ENCODE results near the gene C6orf62. TPM values are rescaled to one million over a fixed set of nuclear protein-coding genes. Genes with fewer than 3 reads are reported as not detected.

Gene C6orf62
- total and polyA plus RNA-seq, 2 donors (not counting 1 experiment from before 2014, with no cell fraction given) = 69.2 to 143 TPM

DNA sequence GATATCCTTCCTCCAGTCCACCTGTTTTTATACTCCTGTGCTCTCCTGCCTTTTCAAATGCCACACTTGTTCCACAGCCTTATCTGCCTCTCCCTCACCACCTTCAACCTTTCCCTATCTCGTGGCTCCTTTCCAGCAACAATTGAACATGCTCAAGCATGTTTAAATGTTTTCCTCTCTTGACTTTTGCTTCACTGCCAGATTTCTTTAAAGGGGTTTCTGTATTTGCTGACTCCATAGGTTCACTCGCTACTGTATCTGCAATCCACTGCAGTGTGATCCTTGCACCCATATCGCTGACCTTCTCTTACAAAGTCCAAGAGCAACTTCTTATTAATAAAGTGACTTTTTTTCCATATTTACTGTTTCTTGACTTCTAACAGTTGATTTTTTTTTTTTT, 44.6 kb upstream of the C6orf62 start:
- CTCF ChIA-PET = interaction anchor here (0.8 to 5.8 kb wide), 2 partner anchors 181 to 333 kb away, joined by 3 to 68 read pairs; no protein-coding TSS in a partner anchor
- no peaks in the 10 kb centered on the region for H4K20me1 ChIP-seq (ENCODE audit: control insufficient read depth, insufficient read depth, low read length, poor library complexity, severe bottlenecking)
- peaks cover 0 to 6% (median 0%) of the 10 kb centered on the region in 3 donors for H3K9me3 ChIP-seq (ENCODE audit: control extremely low read depth in 1 of 3, control insufficient read depth in 2 of 3, insufficient read depth in 1 of 3, low read length in 2 of 3)
- H2AFZ ChIP-seq (ENCODE audit: insufficient read depth, low read depth, low read length, poor library complexity, severe bottlenecking) = no peak overlapping the region
- H3K36me3 ChIP-seq (replicated peaks in 1 of 2; ENCODE audit: control extremely low read depth in 1 of 2, control insufficient read depth in 1 of 2, extremely low read depth in 1 of 2, insufficient read depth in 2 of 2, low read length in 1 of 2) = no peaks in the 10 kb centered on the region
- intact Hi-C loops (cut with micrococcal nuclease) = no loop called here
- no peak for TF ChIP-seq EZH2 (IDR thresholded peaks at IDR 0.05; ENCODE audit: borderline replicate concordance, insufficient read depth, low read depth, low read length, poor library complexity, severe bottlenecking)
- TF ChIP-seq, protein P1, sequence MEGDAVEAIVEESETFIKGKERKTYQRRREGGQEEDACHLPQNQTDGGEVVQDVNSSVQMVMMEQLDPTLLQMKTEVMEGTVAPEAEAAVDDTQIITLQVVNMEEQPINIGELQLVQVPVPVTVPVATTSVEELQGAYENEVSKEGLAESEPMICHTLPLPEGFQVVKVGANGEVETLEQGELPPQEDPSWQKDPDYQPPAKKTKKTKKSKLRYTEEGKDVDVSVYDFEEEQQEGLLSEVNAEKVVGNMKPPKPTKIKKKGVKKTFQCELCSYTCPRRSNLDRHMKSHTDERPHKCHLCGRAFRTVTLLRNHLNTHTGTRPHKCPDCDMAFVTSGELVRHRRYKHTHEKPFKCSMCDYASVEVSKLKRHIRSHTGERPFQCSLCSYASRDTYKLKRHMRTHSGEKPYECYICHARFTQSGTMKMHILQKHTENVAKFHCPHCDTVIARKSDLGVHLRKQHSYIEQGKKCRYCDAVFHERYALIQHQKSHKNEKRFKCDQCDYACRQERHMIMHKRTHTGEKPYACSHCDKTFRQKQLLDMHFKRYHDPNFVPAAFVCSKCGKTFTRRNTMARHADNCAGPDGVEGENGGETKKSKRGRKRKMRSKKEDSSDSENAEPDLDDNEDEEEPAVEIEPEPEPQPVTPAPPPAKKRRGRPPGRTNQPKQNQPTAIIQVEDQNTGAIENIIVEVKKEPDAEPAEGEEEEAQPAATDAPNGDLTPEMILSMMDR (IDR thresholded peaks at IDR 0.05) = no peak
- Mint-ChIP-seq H3K27me3 (no peaks in the 10 kb centered on the region), H3K27ac (no peak overlapping the region), H3K4me1 (peaks cover 4% of the 10 kb centered on the region), H3K4me3 (no peak overlapping the region), H3K9me3 (ENCODE audit: insufficient read depth) (no peaks in the 10 kb centered on the region)
- H3K4me3 ChIP-seq (ENCODE audit: control extremely low read depth in 1 of 5, extremely low read depth in 1 of 5, insufficient read depth in 1 of 5, low read depth in 2 of 5, low read length in 4 of 5) = no peak overlapping the region
- no peak overlapping the region for H3K27ac ChIP-seq (ENCODE audit: low read length in 2 of 2)
- ATAC-seq (ENCODE audit: low read depth) (no peak), DNase-seq (no peak)
- 70% methylated on average over 1 of the region's 3 CpGs for WGBS (ENCODE audit: insufficient coverage)
- H3K27me3 ChIP-seq (replicated peaks in 1 of 4; ENCODE audit: control extremely low read depth in 1 of 4, control insufficient read depth in 3 of 4, insufficient read depth in 4 of 4, low read length in 3 of 4) = no peaks in the 10 kb centered on the region
- H3K9ac ChIP-seq (ENCODE audit: low read length) = no peak overlapping the region
- no peaks in the 10 kb centered on the region for H3K79me2 ChIP-seq (ENCODE audit: control insufficient read depth, insufficient read depth, low read length)
- POLR2A ChIA-PET = no interaction called here
- no peaks in the 10 kb centered on the region for H3K4me1 ChIP-seq (ENCODE audit: control insufficient read depth in 2 of 2, insufficient read depth in 2 of 2, low read length in 2 of 2)
- no peak overlapping the region for H3K4me2 ChIP-seq (replicated peaks; ENCODE audit: low read depth, low read length, poor library complexity, severe bottlenecking)

DNA sequence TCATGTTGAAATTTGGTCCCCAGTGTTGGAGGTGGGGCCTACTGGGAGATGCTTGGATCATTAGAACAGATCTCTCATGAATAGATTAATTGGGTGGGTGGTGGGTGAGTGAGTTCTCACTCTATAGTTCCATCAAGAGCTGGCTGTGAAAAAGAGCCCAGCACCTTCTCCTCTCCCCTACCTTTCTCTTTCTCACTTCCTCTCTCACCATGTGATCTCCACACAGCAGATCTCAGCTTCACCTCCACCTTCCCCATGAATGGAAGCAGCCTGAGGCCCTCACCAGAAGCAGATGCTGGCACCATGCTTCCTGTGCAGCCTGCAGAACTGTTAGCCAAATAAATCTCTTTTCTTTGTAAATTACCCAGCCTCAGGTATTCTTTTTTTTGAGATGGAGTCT, 42.9 kb upstream of the C6orf62 start:
- POLR2A ChIA-PET = interaction anchor here (0.5 kb wide), 1 partner anchor 1810 kb away, joined by 3 read pairs; no protein-coding TSS in a partner anchor
- Mint-ChIP-seq H3K27ac (no peak overlapping the region), H3K9me3 (ENCODE audit: insufficient read depth) (no peaks in the 10 kb centered on the region), H3K4me1 (peaks cover 4% of the 10 kb centered on the region), H3K4me3 (no peak overlapping the region), H3K27me3 (no peaks in the 10 kb centered on the region)
- H4K20me1 ChIP-seq (ENCODE audit: control insufficient read depth, insufficient read depth, low read length, poor library complexity, severe bottlenecking) = no peaks in the 10 kb centered on the region
- no peaks in the 10 kb centered on the region for H3K79me2 ChIP-seq (ENCODE audit: control insufficient read depth, insufficient read depth, low read length)
- no peaks in the 10 kb centered on the region for H3K27me3 ChIP-seq (replicated peaks in 1 of 4; ENCODE audit: control extremely low read depth in 1 of 4, control insufficient read depth in 3 of 4, insufficient read depth in 4 of 4, low read length in 3 of 4)
- no peak overlapping the region for H3K9ac ChIP-seq (ENCODE audit: low read length)
- DNase-seq (no peak), ATAC-seq (ENCODE audit: low read depth) (no peak)
- H3K4me2 ChIP-seq (replicated peaks; ENCODE audit: low read depth, low read length, poor library complexity, severe bottlenecking) = no peak overlapping the region
- TF ChIP-seq, protein P1 (IDR thresholded peaks at IDR 0.05) = no peak
- no peak for TF ChIP-seq EZH2 (IDR thresholded peaks at IDR 0.05; ENCODE audit: borderline replicate concordance, insufficient read depth, low read depth, low read length, poor library complexity, severe bottlenecking)
- no peak overlapping the region for H3K27ac ChIP-seq (ENCODE audit: low read length in 2 of 2)
- CTCF ChIA-PET = interaction anchor here (1.0 kb wide), 1 partner anchor 181 kb away, joined by 3 read pairs; no protein-coding TSS in a partner anchor
- no peaks in the 10 kb centered on the region for H3K36me3 ChIP-seq (replicated peaks in 1 of 2; ENCODE audit: control extremely low read depth in 1 of 2, control insufficient read depth in 1 of 2, extremely low read depth in 1 of 2, insufficient read depth in 2 of 2, low read length in 1 of 2)
- intact Hi-C loops (cut with micrococcal nuclease) = no loop called here
- peaks cover 0 to 6% (median 0%) of the 10 kb centered on the region in 3 donors for H3K9me3 ChIP-seq (ENCODE audit: control extremely low read depth in 1 of 3, control insufficient read depth in 2 of 3, insufficient read depth in 1 of 3, low read length in 2 of 3)
- H2AFZ ChIP-seq (ENCODE audit: insufficient read depth, low read depth, low read length, poor library complexity, severe bottlenecking) = no peak overlapping the region
- no peaks in the 10 kb centered on the region for H3K4me1 ChIP-seq (ENCODE audit: control insufficient read depth in 2 of 2, insufficient read depth in 2 of 2, low read length in 2 of 2)
- no peak overlapping the region for H3K4me3 ChIP-seq (ENCODE audit: control extremely low read depth in 1 of 5, extremely low read depth in 1 of 5, insufficient read depth in 1 of 5, low read depth in 2 of 5, low read length in 4 of 5)
